Ectodermal cell (in vitro differentiated cells): ENCODE results near the gene TBL1XR1.
"Not testable (repeated sequence)": the region's sequence is repeated elsewhere in the genome, so short reads cannot be mapped to it uniquely, and the experiment has no call there.

Experiments used
- H3K27ac ChIP-seq: 2 replicates; pipeline ENCODE4 v1.7.0; 2013; ENCODE audit warnings: mild to moderate bottlenecking, low read depth, low read length; ENCODE audit not compliant: insufficient read depth, poor library complexity, severe bottlenecking
- H3K27me3 ChIP-seq: 2 replicates; pipeline ENCODE4 v1.7.0; 2013; ENCODE audit warnings: mild to moderate bottlenecking, low read length; ENCODE audit not compliant: insufficient read depth, control insufficient read depth, poor library complexity, severe bottlenecking
- H3K36me3 ChIP-seq: one replicate; pipeline ENCODE4 v1.7.0; 2013; ENCODE audit warnings: low read length; ENCODE audit not compliant: control insufficient read depth, insufficient read depth
- H3K4me1 ChIP-seq: one replicate; pipeline ENCODE4 v1.7.0; 2013; ENCODE audit warnings: low read length; ENCODE audit not compliant: control insufficient read depth, insufficient read depth
- H3K4me3 ChIP-seq: 2 replicates; pipeline ENCODE4 v1.7.0; 2013; ENCODE audit warnings: low read depth, low read length, control low read depth; ENCODE audit not compliant: insufficient read depth
- H3K9me3 ChIP-seq: 2 replicates; pipeline ENCODE4 v1.7.0; 2013; ENCODE audit warnings: mild to moderate bottlenecking, low read length, moderate library complexity; ENCODE audit not compliant: control insufficient read depth
- WGBS, 2 experiments: methylation state at CpG; one replicate each; pipeline ENCODE4 v1.1.7; 2013; ENCODE audit warnings: missing lambda C conversion rate in 2 of 2; 5-methylcytosine and 5-hydroxymethylcytosine counted together

Gene TBL1XR1

GRCh38 chr3:177039490-177040274, 157.6 kb downstream of the TBL1XR1 start:
- Histone ChIP-seq H3K4me1 (no peaks in the 10 kb centered on the region), H3K9me3 (no peaks in the 10 kb centered on the region), H3K36me3 (peaks cover 19% of the 10 kb centered on the region), H3K4me3 (no peak overlapping the region), H3K27me3 (no peaks in the 10 kb centered on the region), H3K27ac (no peak overlapping the region)
- 95% methylated on average over 4 of the region's 4 CpGs for WGBS, 2 experiments

- 94 to 96% methylated on average over 4 of the region's 4 CpGs for WGBS, 2 experiments
- H3K4me1 ChIP-seq, result no peaks in the 10 kb centered on the region
- H3K27ac ChIP-seq, result no peak overlapping the region
- no peak overlapping the region for H3K4me3 ChIP-seq
- H3K27me3 ChIP-seq, result no peaks in the 10 kb centered on the region
- H3K9me3 ChIP-seq, result no peaks in the 10 kb centered on the region
- H3K36me3 ChIP-seq, result peaks cover 25% of the 10 kb centered on the region
These were observed 160.0 kb downstream of the TBL1XR1 start for GRCh38 chr3:177037241-177037640.

GRCh38 chr3:177035676-177036075, 161.6 kb downstream of the TBL1XR1 start:
- Histone ChIP-seq H3K27me3 (no peaks in the 10 kb centered on the region), H3K9me3 (no peaks in the 10 kb centered on the region), H3K36me3 (peaks cover 19% of the 10 kb centered on the region), H3K4me1 (no peaks in the 10 kb centered on the region), H3K27ac (no peak overlapping the region), H3K4me3 (no peak overlapping the region)
- 93 to 95% methylated on average over 4 of the region's 4 CpGs for WGBS, 2 experiments

- Histone ChIP-seq H3K27me3 (no peaks in the 10 kb centered on the region), H3K9me3 (no peaks in the 10 kb centered on the region), H3K27ac (no peak overlapping the region), H3K4me1 (no peaks in the 10 kb centered on the region), H3K36me3 (peaks cover 19% of the 10 kb centered on the region), H3K4me3 (no peak overlapping the region)
- 96 to 98% methylated on average over 2 to 3 of the region's 3 CpGs for WGBS, 2 experiments
These were observed 162.3 kb downstream of the TBL1XR1 start for GRCh38 chr3:177034832-177035475.

- Histone ChIP-seq H3K36me3 (peaks cover 5% of the 10 kb centered on the region), H3K27me3 (no peaks in the 10 kb centered on the region), H3K27ac (no peak overlapping the region), H3K4me3 (no peak overlapping the region), H3K4me1 (no peaks in the 10 kb centered on the region), H3K9me3 (no peaks in the 10 kb centered on the region)
- WGBS, 2 experiments, result 85 to 87% methylated on average over 2 of the region's 3 CpGs
These were observed 170.6 kb downstream of the TBL1XR1 start for GRCh38 chr3:177026505-177027277.

GRCh38 chr3:177015881-177016280, 181.4 kb downstream of the TBL1XR1 start:
- H3K27ac ChIP-seq, result no peak overlapping the region
- no peaks in the 10 kb centered on the region for H3K27me3 ChIP-seq
- no peaks in the 10 kb centered on the region for H3K36me3 ChIP-seq
- no peaks in the 10 kb centered on the region for H3K9me3 ChIP-seq
- H3K4me3 ChIP-seq, result no peak overlapping the region
- H3K4me1 ChIP-seq, result no peaks in the 10 kb centered on the region
- WGBS, 2 experiments, result 87 to 89% methylated on average over 5 to 6 of the region's 6 CpGs

GRCh38 chr3:177013681-177014280, 183.5 kb downstream of the TBL1XR1 start:
- WGBS, 2 experiments, result 82 to 86% methylated on average over 8 of the region's 8 CpGs
- Histone ChIP-seq H3K36me3 (no peaks in the 10 kb centered on the region), H3K27me3 (no peaks in the 10 kb centered on the region), H3K27ac (no peak overlapping the region), H3K4me3 (no peak overlapping the region), H3K9me3 (no peaks in the 10 kb centered on the region), H3K4me1 (no peaks in the 10 kb centered on the region)

GRCh38 chr3:177005718-177006405, 191.4 kb downstream of the TBL1XR1 start:
- Histone ChIP-seq H3K27me3 (no peaks in the 10 kb centered on the region), H3K9me3 (peaks cover 3% of the 10 kb centered on the region), H3K4me3 (no peak overlapping the region), H3K4me1 (no peaks in the 10 kb centered on the region), H3K36me3 (no peaks in the 10 kb centered on the region), H3K27ac (no peak overlapping the region)

GRCh38 chr3:177000159-177000558, 197.1 kb downstream of the TBL1XR1 start:
- WGBS, 2 experiments, result 92 to 98% methylated on average over 2 of the region's 2 CpGs
- H3K4me3 ChIP-seq, H3K27me3 ChIP-seq, H3K4me1 ChIP-seq, H3K9me3 ChIP-seq, H3K36me3 ChIP-seq, H3K27ac ChIP-seq: not testable (repeated sequence)
